HL-60 (cell line): ENCODE data around the gene CREBBP.

ENCODE experiments used
- REST ChIP-seq: IDR thresholded peaks from 2 replicates; pipeline ENCODE4 v1.6.1; 2012; ENCODE audit warnings: low read depth; ENCODE audit not compliant: insufficient replicate concordance
- SPI1 ChIP-seq: IDR thresholded peaks from 2 replicates; pipeline ENCODE4 v1.6.1; 2012; ENCODE audit warnings: low read depth, mild to moderate bottlenecking, borderline replicate concordance
- TF ChIP-seq, protein P1 (sequence below): IDR thresholded peaks from one replicate; pipeline ENCODE4 v1.5.1; 2011; ENCODE audit warnings: low read length, control low read depth, inconsistent platforms; ENCODE audit not compliant: insufficient read depth

DNA sequence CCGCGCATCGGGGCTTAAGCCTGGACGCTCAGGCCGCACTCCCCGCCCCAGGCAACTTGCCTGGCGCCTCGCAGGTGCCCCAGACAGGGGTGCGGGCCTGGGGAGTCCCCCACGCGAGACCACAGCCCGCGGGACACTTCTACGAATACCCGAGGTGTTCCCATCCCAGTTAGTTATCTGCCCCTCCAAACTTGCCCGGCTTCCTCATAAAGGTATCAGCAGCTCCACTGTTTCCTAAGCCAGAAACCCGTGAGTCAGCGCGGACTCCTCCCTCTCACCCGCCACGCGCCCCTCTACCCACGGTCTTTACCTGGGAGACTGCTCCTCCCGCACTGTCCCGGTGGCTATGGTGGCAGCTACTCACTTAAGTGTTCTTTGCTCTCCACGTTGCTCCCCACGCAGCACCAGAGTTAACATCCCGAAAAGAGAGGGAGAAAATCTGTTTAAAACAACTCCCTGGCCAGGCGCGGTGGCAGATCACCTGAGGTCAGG lies 1.0 kb upstream of the CREBBP start:
- TF ChIP-seq, protein P1, sequence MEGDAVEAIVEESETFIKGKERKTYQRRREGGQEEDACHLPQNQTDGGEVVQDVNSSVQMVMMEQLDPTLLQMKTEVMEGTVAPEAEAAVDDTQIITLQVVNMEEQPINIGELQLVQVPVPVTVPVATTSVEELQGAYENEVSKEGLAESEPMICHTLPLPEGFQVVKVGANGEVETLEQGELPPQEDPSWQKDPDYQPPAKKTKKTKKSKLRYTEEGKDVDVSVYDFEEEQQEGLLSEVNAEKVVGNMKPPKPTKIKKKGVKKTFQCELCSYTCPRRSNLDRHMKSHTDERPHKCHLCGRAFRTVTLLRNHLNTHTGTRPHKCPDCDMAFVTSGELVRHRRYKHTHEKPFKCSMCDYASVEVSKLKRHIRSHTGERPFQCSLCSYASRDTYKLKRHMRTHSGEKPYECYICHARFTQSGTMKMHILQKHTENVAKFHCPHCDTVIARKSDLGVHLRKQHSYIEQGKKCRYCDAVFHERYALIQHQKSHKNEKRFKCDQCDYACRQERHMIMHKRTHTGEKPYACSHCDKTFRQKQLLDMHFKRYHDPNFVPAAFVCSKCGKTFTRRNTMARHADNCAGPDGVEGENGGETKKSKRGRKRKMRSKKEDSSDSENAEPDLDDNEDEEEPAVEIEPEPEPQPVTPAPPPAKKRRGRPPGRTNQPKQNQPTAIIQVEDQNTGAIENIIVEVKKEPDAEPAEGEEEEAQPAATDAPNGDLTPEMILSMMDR: no peak
- TF ChIP-seq SPI1: no peak
- no peak for TF ChIP-seq REST
